ENCODE data around the gene PRPF31.
A peak's percentile ranks its signal among the peaks of the same experiment; 100 is the strongest.
"Not testable (repeated sequence)": the region's sequence is repeated elsewhere in the genome, so short reads cannot be mapped to it uniquely, and the experiment has no call there.

Gene PRPF31

DNA sequence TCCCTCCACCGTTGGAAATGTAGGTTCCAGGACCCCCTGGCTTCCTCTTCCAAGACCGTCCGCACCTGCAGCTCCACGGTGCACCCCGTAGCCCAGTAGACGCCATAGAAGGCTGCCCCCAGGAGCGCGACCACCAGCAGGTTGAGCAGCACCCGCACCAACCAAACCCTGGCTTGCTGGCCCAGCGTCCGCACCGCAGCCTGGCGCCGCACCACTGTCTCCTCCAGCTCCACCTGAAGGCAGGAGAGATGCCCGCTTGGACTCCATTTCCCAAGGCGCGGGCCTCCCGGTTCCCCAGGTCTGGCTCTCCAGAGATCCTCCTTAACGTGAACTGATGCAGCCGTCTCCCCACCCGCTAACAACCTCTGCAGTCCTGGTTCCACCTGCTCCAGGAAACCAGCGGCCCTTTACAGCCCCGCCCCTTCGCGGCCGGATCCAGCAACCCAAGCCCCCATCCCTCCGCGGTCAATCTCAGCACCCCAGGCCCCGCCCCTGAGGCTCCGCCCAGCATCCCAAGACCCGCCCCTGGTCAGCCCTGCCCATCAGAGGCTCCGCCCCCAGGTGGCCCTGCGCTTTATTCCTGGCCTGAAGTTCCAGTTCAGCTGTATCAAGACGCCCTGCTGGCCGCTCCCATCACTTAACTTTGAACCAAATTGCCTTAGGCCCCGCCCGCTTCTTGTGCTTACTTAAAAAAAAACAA lies 49.0 kb downstream of the PRPF31 start:
- DNase-seq = no peak

GRCh38 chr19:54165222-54165621 lies 49.7 kb downstream of the PRPF31 start:
- no peak for DNase-seq

DNA sequence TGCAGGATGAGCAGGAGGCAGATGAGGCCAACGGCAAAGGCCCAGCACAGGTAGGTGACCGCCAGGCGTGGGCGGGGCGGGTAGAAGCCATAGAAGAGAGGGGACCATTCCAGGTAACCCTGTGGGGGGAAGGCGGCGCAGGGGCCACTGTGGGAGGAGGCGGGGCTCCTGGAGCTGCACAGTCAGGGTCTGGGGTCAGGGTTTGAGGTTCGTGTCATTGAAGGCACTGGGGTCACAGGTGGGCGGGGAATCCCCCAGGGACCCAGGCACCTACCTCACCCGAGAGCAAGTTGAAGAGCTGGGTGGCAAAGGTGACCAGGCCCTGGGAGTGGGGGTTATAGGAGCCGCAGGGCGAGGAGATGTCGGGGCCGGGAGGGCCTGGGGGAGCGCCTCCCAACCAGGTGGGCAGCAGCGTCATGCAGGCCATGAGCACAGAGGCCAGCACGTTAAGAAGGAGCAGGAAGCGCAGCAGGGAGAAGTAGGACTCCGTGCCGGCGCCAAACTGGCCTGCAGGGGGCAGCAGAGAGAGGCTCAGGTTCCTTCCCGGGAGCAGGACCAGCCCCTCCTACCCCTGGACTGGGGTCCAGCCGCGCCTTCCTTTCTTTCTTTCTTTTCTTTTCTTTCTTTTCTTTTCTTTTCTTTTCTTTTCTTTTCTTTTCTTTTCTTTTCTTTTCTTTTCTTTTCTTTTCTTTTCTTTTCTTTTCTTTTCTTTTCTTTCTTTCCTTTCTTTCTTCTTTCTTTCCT lies 52.8 kb downstream of the PRPF31 start:
- DNase-seq = peak; percentile 74

GRCh38 chr19:54169149-54169740 lies 53.7 kb downstream of the PRPF31 start:
- no peak for DNase-seq

DNA sequence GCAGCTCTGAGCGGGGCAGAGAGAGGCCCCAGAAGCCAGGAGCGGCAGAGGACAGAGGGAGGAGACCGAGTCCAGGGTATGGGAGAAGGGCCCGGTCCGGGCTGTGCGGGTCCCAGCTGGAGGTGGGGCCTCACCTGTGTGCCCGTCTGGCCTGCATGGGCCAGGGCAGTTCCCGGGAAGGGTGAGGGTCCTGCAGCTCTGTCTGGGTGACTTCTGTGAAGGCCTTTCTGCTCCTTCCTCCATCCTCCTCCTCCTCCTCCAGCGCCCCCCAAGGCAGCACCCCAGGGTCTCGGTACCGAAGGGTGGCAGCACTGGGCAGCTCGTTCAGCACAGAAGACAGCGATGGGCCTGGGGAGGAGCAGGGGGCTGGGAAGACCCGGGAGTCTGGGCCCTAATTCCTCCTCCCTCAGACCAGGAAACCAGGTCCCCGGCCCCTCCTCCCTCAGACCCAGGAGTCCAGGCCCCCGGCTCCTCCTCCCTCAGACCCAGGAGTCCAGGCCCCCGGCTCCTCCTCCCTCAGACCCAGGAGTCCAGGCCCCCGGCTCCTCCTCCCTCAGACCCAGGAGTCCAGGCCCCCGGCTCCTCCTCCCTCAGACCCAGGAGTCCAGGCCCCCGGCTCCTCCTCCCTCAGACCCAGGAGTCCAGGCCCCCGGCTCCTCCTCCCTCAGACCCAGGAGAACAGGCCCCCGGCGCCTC lies 56.3 kb downstream of the PRPF31 start:
- not testable (repeated sequence) for DNase-seq

- no peak for DNase-seq
Measured at GRCh38 chr19:54172471-54173358, 57.2 kb downstream of the PRPF31 start, which contains the start of gene TMC4. Gene TMC4 (minus strand): TSS chr19:54173160. CDS start chr19:54173117, 43 bp downstream.

- DNase-seq = no peak
Measured at GRCh38 chr19:54173359-54173699, 57.8 kb downstream of the PRPF31 start.

DNA sequence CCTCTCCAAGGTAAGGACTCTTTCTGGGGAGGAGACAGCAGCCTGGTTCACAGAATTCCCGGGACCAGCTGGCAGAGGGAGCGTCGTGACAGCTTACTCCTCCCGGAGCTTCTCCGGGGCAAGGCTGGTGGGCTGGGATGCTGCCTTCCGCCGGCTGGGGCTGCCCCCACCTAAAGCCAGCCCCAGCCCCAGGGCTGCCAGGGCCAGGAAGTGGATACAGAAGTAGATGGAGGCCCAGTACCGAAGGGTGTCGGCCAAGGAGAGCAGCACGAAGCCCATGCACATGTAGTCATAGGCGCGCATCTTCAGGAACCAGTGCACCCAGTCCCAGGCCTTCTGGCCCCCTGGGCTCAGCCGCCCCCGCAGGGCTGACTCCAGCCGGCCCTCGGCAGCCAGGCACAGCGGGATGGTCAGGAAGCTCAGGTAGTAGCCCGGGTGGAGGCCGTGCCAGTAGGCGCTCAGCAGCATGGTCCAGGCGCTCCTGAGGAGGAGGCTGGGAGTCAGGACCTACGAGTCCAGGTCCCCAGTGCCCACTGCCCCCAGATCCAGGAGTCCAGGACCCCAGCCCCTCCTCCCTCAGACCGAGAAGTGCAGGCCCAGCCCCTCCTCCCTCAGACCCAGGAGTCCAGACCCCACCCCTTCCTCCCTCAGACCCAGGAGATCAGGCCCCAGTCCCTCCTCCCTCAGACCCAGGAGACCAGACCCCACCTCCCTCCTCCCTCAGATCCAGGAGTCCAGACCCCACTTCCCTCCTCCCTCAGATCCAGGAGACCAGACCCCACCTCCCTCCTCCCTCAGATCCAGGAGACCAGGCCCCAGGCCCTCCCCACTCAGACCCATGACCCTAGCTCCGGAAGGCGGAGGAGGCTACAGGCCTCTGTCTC lies 58.6 kb downstream of the PRPF31 start:
- no peak for DNase-seq

DNA sequence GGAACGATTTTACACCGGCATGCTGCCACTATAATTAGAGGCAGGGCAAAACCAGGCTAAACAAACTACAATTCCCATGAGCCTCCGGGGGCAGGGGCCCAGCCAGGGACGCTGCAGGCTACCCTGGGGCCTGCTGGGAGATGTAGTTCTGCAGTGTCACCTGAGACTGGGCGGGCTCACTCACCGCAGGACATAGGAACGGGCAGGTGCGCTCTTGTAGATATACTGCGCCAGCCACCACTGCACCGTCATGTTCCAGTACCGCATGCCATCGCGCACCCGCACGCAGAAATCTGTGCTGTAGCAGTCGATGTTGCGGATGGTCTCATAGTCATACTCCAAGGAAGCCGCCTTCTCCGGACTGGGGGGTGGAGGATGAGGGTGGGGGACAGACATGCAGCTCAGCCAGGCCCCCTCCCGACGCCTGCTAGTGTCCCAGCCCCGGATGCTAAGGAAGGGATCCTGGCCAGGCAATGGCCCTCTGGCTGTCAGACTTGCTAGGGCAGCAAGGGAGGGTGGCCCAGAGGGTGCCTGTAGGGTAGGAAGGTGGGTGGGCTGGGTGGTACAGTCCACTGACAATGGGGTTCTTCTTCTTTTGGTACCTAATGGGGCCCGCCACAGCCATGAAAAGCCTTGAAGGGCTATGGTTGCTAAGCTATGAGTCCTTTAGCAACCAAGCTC lies 63.2 kb downstream of the PRPF31 start:
- DNase-seq = no peak

DNA sequence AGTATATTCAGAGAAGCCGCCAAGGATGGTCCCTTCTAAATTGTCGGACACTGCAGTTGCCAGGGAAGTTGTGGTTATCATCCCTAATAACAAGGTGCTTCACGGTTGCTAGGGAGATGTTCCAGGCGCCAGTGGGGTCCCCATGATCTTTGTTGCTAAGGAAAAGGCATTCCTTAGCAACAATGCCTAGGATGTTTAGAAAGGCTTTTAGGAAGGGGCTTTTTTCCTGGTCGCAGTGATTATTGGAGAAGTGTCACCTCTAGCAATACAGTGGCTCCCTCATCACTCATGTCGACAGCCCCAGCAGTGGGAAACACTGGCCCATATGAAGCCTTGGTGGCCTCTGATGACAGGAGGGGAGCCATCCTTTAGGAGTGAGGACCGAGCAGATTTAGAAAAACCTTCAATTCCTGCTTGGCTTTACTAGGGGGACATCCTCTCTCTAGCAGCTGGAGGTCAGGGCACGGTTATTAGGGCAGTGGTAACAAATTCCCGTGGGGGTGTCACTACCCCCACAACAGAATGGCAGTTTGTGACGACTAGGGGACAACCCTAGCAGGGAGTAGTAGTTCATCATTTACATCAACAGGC lies 63.8 kb downstream of the PRPF31 start:
- no peak for DNase-seq

GRCh38 chr19:54179921-54180461 lies 64.4 kb downstream of the PRPF31 start:
- no peak for DNase-seq

GRCh38 chr19:54180691-54181091 lies 65.1 kb downstream of the PRPF31 start:
- DNase-seq = no peak

All from NCI-H1092 (cell line).